Femur (tissue), 1 donor: ENCODE results near the gene AQR.
"Not testable (repeated sequence)": the region's sequence is repeated elsewhere in the genome, so short reads cannot be mapped to it uniquely, and the experiment has no call there.

Experiments used
- DNase-seq: peaks from one replicate; pipeline ENCODE4 v3.0.0-alpha.2; 2017

AQR gene

GRCh38 chr15:34810443-34811129 is 159.0 kb downstream of the AQR start:
- DNase-seq: no peak

- no peak for DNase-seq
These were observed 160.4 kb downstream of the AQR start for GRCh38 chr15:34809186-34809585.

GRCh38 chr15:34808016-34808415 is 161.5 kb downstream of the AQR start:
- no peak for DNase-seq

- DNase-seq: not testable (repeated sequence)
These were observed 162.3 kb downstream of the AQR start for GRCh38 chr15:34807241-34807640.

- DNase-seq: no peak
These were observed 164.8 kb downstream of the AQR start for GRCh38 chr15:34804776-34805175.

- DNase-seq: no peak
These were observed 165.4 kb downstream of the AQR start for GRCh38 chr15:34804113-34804512.

GRCh38 chr15:34802803-34803750 is 166.5 kb downstream of the AQR start:
- no peak for DNase-seq

GRCh38 chr15:34802371-34802770 is 167.2 kb downstream of the AQR start:
- DNase-seq: no peak
